Measurements from ENCODE around the gene BLOC1S5. TPM values are rescaled to one million over a fixed set of nuclear protein-coding genes. Genes with fewer than 3 reads are reported as not detected.
A peak's percentile ranks its signal among the peaks of the same experiment; 100 is the strongest.
"Not testable (repeated sequence)": the region's sequence is repeated elsewhere in the genome, so short reads cannot be mapped to it uniquely, and the experiment has no call there.

Gene BLOC1S5
- total RNA-seq, 1 donor from 2014 or later = 14.1 TPM

DNA sequence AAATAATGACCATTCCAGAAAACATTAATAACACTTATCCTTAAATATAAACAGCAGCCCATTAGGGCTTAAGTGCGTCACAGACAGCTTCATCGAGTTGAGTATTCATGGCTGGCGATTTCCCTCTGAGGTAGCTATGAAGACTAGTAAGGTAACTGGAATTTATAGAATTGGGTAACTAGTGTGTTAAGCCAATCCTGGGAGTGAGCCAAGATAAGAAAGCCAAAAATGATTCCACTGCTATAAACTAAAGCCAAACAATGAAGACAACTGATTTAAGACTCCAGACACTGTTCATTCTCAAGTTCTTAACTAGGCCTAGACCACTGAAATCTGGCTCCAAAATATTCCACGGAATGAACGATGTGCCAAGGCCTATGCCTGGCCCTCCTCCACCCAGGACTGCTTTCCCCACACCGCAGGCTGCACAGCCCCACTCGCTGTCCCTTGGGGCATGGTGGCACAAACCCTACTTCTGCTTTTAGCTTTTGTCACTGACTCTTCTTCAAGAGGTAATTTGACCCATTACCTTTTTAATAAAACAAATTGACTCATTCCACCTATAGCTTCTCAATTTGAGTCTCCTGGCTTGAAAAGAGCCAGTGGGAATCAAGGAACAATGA is 66.0 kb downstream of the BLOC1S5 start:
- no peak for DNase-seq (ENCODE audit: low read depth)

DNA sequence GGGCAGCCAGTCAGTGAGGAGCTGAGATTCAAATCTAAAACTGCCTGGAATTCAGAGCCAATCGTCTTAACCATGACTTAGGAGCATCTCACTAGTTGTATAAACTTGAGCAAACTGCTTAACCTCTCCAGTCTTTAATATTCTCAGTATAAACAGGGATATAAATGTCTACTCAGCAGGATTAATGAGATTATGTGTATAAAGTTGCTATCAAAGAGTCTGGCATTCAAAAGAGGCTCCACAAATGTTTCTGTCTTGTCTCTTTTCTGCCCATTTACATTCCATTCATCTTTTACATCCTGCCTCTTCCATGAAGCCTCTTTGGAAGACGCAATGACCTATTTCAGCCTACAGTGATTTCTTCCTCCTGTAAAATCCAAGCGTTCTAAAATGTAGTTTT is 66.9 kb downstream of the BLOC1S5 start:
- no peak for DNase-seq (ENCODE audit: low read depth)

DNA sequence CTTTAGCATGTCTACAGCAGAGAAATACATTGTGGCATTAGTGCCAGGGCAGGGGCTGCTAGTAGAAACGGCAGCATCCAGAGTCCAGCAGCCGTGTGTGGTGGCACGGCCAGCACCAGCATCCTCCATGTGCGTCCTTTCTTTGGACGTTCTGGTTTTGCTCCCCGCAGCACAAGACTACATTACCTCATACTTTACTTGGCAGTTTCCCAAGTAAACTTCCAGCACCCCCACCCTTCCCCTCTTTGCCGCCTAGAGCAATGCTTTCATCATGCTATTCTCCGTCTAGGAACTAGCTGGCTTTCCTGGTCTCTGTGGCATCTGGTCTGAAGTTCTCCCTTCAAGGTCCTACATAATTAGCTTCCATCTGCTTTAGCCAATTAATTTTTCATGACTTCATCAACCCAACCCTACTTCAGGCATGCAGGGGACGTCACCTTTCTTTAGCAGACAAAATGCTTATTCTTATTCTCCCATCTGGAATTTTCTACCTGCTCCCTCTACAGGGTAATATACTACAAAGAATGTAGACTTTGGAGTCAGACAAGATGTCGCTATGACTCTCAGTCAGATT is 67.6 kb downstream of the BLOC1S5 start:
- DNase-seq (ENCODE audit: low read depth) = no peak

DNA sequence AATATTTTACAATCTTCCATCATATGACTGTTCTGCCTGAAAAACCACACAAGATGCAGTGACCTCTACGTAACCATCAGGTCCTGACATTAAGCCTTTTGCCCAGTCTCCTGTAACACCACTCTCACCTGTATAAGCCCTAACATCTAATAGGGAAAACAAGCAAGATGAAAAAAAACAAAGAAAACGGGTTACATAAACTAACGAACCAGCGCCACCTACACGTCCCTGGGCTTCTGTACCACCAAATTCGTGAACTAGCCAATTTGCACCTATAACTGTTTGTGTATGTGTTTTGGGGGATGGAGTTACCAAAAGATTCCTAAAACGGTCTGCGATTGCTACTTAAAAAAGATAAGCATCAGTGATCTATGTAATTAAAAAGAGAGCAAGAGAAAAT is 70.2 kb downstream of the BLOC1S5 start:
- DNase-seq (ENCODE audit: low read depth) = no peak

DNA sequence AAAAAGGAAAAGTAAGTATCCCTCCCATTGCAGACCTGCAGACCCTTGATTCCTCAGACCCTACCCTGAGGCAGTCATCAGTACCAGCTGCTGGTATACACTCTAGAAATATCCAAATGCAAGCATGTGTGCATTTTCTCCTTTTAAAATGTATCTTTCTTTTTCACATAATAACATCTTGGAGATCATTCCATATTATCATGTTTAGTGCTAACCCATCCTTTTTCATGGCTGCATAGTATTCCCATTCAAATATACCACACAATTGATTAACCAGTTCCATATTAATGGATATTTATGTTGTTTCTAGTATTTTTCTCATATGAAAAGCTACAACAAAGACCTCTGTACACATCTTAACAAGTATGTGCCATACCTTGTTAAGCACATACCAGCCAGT is 70.8 kb downstream of the BLOC1S5 start:
- no peak for DNase-seq (ENCODE audit: low read depth)

DNA sequence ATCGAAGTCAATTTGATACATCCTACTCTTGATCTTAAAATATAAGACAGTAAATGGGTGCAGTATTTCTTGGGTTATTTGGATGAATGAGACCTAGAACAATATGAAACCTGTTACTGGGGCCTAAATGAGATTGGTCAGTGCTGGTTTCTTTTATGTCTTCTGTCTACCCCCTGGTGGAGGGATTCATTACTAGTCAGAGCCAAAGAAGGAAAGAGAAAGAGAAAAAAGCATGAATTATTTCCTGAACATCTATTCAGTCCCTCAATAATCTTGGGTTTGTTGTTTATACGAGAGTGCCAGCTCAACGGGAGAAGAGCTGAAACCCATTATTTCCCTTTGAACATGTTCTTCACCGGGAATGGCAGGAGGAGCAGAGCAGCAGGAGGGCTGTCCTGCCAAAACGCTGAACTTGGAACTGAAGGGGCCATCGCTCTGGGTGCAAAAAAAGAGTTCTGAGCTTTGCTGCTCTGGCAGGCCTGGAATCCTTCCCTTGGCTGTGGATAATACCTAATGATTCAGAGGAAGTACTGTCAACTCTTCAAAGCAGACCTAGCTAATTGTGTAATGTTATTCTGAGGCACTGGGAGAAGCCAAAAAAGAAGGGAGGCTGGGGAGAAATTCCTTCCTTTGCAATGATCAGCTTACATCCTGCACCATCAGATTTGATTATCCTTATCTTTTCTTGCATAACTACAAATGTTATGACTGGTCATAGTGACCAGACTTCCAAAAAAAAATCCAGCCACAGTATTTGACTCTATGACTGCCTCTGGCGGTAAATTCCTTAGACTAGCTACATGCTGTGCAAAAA is 72.0 kb downstream of the BLOC1S5 start:
- peak; percentile 45 for DNase-seq (ENCODE audit: low read depth)

DNA sequence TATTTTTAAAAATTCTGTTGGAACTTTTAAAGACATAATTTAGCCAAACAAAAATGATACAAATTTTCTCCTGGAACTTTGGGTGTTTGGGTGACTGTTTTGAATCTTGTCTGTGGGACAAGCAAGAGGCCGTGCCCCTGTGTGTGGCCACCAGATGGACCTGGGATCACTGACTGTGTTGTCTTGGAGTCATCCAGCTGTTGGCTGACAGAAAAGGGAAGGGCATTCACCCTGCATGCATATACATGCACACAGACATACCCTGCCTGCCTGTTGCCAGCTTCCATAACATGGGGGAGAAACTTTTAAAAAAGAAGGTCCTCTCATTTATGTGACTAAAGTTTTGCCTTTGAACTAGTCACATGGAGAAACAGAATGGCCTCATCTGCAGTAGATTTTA is 72.7 kb downstream of the BLOC1S5 start:
- DNase-seq (ENCODE audit: low read depth) = no peak

DNA sequence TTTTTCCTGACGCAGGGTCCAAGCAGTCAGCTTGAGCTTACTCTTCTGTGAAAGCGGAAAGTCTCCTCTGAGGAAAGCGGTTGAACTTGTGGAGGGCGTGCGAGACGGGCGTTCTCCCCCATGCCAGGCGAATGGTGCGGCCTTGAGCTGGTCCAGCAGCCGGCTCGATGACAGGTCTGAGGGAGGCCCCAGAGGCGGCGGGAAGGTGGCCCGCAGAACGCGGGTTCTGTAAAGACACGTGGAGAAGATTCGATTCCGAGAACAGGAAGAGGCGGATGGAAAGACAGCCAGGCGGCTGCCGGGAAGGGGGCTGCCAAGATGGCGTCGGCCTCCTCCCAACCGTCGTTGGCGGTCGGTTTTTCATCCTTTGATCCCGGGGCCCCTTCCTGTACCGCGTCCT is 78.0 kb downstream of the BLOC1S5 start:
- DNase-seq (ENCODE audit: low read depth) = no peak

DNA sequence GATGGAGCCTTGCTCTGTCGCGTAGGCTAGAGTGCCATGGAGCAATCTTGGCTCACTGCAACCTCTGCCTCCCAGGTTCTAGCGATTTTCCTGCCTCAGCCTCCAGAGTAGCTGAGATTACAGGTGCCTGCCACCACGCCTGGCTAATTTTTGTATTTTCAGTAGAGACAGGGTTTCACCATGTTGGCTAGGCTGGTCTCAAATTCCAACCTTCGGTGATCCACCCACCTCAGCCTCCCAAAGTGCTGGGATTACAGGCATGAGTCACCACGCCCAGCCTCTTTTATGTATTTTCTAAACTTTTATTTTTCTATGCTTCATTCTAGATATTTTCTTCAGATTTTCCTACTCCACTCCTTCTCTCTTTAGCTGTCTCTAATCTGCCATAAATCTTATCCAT is 80.2 kb downstream of the BLOC1S5 start:
- not testable (repeated sequence) for DNase-seq (ENCODE audit: low read depth)

DNA sequence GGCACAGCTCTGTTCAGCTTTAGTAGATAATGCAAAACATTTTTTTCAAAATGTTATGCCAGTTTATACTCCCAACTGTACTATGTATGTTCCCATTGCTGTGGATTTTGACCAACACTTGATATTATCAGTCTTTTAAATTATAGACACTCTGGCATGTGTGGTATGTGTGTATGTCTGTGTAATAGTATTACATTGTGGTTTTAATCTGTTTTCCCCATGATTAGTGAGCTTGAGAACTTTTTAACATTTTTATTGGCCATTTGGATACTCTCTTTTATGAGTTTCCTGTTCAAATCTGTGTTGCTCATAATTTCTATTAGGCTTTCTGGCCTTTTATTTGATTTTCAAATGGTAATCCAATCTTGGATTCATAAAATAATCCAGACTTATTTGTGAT is 84.4 kb downstream of the BLOC1S5 start:
- DNase-seq (ENCODE audit: low read depth) = no peak

DNA sequence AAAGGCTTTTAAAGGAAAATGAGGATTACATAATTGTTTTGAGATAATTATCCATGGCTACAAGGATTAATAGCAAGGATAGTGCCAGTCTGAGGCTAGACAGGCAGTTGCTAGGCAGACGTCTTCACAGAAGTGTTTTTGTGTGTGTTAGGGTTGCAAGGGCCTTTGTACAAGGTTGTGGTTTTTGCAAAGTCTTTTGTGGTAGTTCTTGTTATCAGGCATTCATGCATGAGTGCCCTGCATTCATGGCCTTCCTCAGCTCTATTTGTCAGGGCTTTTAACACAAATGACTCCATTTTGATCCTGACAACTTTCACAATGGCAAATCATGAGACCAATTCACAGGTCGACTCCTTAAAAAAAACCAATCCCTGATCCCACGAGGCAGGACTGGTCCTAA is 85.5 kb downstream of the BLOC1S5 start:
- DNase-seq (ENCODE audit: low read depth) = no peak

DNA sequence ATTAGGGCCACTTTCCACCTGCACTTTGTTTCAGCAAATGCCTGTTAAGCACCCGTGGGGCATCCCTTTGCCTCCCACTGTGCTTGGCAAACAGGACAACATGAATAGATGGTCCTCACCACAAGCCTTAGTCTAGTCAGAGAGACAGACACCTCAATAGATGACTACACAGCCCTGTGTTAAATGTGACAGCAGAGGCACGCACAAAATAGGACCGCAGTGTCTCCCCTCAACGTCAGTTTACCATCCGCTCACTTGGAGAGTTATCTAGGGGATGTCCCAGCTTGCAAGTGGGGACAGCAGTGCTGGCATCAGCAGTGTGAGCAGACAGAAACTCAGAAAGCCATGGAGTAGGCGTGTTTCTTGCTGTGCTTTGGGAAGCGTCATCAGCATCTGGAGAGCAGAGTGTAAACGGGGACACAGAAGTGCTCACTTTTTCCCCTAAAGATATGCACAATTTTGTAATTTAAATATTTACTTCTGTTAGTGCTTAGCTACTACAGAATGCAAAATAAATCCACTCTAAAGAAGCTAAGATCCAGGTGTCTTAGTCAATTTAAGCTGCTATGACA is 87.6 kb downstream of the BLOC1S5 start:
- DNase-seq (ENCODE audit: low read depth) = no peak

DNA sequence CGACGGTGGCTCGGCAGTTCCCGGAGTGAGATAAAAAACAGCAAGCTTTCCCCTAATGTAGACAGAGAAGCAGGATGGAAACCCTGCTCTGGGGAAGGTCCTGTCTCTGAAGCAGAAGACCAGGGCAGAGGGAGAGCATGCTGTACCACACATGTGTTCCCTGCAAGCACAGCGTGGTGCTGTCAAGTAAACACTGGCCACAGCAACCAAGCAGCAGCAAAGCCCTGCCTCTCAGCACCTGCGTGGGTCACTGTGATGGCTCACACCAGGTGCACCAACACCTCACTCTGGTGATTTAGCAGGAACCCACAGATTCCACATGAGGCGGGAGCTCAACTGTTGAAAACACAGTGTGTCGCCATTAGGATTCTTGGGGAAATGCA is 88.4 kb downstream of the BLOC1S5 start:
- peak; percentile 26 for DNase-seq (ENCODE audit: low read depth)

DNA sequence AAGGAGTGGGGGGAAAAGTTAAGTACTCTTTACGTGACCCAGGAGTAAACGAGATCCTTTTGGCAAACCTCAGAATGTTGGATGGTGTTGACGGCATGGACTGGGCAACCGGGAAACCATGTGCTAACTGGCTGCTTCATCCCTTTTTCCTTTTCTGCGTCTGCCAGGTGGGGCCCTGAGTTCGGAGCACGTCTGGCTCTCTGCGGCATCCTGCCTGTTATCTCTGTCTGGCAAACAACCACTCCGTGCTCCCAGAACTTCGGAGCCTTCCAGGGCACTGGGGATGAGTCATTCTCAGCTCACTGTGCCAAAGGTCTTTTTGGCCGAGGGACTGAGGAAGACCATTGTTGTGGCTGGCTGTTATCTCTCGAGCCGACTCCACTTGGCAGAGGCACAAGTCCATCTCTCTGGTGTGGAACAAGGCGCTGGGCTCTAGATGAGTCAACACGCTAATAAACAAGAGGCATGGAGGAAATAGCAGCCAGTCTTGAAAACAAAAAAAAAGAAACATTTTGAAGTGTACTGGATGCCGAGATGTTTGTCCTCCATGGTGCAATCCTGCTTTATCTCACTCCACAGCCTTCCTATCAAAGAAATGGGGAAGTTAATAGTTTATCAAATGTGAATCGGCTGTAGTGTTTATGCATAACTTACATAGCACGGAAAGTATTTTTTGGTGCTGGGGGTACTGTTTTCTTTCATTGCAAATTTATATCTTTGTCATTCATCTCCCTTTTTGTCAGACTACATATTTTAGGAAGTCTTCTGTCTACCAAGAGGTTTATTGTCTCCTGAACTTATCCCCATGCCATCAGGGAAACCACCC is 89.0 kb downstream of the BLOC1S5 start:
- peak; percentile 91 for DNase-seq (ENCODE audit: low read depth)

DNA sequence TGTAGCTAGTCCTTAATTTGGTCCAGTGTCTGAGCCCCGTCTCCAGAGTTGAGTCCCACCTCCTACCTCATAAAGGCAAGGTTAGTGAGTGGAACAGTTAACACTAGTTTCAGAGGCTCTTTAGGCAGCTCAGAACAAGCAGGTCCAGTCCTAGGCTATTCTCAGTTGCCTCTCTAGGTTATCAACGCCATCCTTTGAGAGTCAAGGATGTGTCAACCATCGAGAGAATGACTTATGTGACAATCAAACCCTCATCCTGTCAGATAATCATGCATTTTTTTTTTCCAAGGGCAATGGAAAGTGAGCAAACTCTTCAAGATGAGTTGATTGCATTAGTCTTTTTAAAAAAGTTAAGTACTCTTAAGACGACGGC is 89.6 kb downstream of the BLOC1S5 start:
- no peak for DNase-seq (ENCODE audit: low read depth)

DNA sequence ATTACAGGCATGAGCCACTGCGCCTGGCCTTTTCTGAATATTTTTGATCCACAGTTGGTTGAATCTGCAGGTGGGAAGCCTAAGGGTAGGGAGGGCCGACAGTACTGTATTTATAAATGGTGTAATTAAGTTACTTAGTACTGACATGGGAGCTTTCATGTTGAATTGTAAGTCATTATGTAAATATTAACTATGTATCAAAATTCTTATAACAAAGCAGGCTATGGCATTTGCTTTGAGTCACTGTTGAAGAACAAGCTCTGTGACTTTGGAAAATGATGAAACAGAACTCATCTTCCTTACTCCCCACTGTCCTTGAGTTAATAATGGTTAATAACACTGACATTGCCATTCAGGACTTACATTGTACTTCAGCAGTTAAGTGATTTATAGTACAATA is 90.6 kb downstream of the BLOC1S5 start:
- DNase-seq (ENCODE audit: low read depth) = no peak

DNA sequence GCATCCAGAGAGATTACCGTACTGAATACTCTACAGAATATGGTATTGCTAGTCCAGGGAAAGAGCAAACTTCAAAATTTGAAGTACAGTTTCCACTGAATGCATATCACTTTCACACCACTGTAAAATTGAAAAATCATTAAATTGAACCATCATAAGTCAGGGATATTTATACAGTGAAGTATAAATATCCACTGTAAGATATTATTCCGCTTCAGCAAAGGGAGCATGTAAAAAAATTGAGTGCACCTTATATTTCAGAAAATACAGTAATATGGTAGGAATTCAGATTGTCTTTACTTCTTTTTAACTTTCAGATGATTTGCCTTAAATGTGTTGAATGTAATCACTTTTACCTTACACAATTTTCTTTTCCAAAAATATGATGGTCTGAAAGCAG is 92.7 kb downstream of the BLOC1S5 start:
- DNase-seq (ENCODE audit: low read depth) = no peak

DNA sequence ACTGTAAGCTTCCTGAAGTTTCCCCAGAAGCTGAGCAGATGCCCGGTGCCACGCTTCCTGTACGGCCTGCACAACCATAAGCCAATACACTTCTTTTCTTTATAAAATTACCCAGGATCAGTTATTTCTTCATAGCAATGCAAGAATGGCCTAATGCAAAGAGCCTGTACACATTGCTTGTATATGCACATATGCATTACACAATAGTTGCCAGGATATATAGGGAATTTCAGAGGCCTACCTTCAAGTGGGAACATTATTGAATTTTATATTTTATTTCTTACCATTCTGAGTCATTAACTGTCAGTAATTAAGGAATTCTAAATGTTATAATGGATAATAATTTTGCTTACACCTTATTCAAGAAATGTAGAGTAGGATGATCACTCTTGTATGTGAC is 93.6 kb downstream of the BLOC1S5 start:
- no peak for DNase-seq (ENCODE audit: low read depth)
